GM19328 (cell line): Measurements from ENCODE around the gene LIN9.
A peak's percentile ranks its signal among the peaks of the same experiment; 100 is the strongest.
"Not testable (repeated sequence)": the region's sequence is repeated elsewhere in the genome, so short reads cannot be mapped to it uniquely, and the experiment has no call there.

ENCODE experiments used
- ATAC-seq: cut with Tn5 transposase; IDR thresholded peaks from one replicate; pipeline ENCODE4 v1.9.1; 2021; ENCODE audit warnings: mild to moderate bottlenecking, moderate library complexity; ENCODE audit not compliant: unreplicated experiment

The LIN9 gene

GRCh38 chr1:226308723-226309397 is at the start of gene LIN9:
Gene LIN9 (minus strand): TSS chr1:226309164. CDS start chr1:226309139, 25 bp downstream.
- ATAC-seq: peak; percentile 70

GRCh38 chr1:226357416-226357815 is 48.5 kb upstream of the LIN9 start:
- no peak for ATAC-seq

GRCh38 chr1:226355669-226356551 is 46.9 kb upstream of the LIN9 start:
- no peak for ATAC-seq

GRCh38 chr1:226355016-226355415 is 46.1 kb upstream of the LIN9 start:
- ATAC-seq: no peak

GRCh38 chr1:226353698-226354525 is 44.9 kb upstream of the LIN9 start:
- no peak for ATAC-seq

- no peak for ATAC-seq
These were observed 42.7 kb upstream of the LIN9 start for GRCh38 chr1:226351709-226352108.

GRCh38 chr1:226350519-226350865 is 41.5 kb upstream of the LIN9 start:
- ATAC-seq: no peak

- no peak for ATAC-seq
These were observed 41.0 kb upstream of the LIN9 start for GRCh38 chr1:226349801-226350518.

- ATAC-seq: no peak
These were observed 40.1 kb upstream of the LIN9 start for GRCh38 chr1:226349081-226349480.

GRCh38 chr1:226344441-226345259 is 35.7 kb upstream of the LIN9 start:
- ATAC-seq: no peak

- ATAC-seq: no peak
These were observed 33.7 kb upstream of the LIN9 start for GRCh38 chr1:226342656-226343055.

GRCh38 chr1:226340111-226340510 is 31.1 kb upstream of the LIN9 start:
- not testable (repeated sequence) for ATAC-seq

GRCh38 chr1:226337276-226337875 is 28.4 kb upstream of the LIN9 start:
- ATAC-seq: no peak

- no peak for ATAC-seq
These were observed 26.7 kb upstream of the LIN9 start for GRCh38 chr1:226335661-226336060.

GRCh38 chr1:226332947-226333346 is 24.0 kb upstream of the LIN9 start:
- no peak for ATAC-seq

GRCh38 chr1:226329237-226329636 is 20.3 kb upstream of the LIN9 start:
- no peak for ATAC-seq

GRCh38 chr1:226327761-226328162 is 18.8 kb upstream of the LIN9 start:
- ATAC-seq: no peak

GRCh38 chr1:226325178-226325577 is 16.2 kb upstream of the LIN9 start:
- no peak for ATAC-seq

- no peak for ATAC-seq
These were observed 15.5 kb upstream of the LIN9 start for GRCh38 chr1:226324479-226324878.
